OCI-LY3 (cell line): ENCODE data around the gene GRIK5.

ENCODE experiments used
- EZH2phosphoT487 ChIP-seq: fragments of 200-600 bp; shearing (Covaris generic); IDR thresholded peaks from 2 replicates; pipeline ENCODE4 v1.6.1; 2018; ENCODE audit warnings: antibody characterized with exemption, mixed run types, low read depth
- TF ChIP-seq, protein P1 (sequence below): fragments of 200-600, 300-600 bp; sonication (generic); IDR thresholded peaks from 2 replicates; pipeline ENCODE4 v1.5.1; 2014; ENCODE audit warnings: antibody characterized with exemption, low read length, low read depth

DNA sequence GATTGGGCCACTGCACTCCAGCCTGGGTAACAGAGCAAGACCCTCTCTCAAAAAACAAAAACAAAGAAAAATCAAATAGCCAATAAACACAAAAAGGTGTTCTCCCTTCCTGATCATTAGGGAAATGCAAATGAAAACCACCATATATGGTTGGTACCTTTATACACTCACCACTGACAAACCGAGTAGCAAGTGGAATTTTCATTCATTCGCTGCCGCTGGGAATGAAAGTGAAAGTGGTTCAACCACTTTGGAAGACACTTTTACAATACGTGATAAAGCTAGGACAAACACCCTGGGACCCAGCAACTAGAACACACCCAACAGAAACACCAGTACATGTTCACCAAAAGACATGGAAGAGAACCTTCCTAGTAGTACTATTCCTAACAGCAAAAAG is 21.0 kb downstream of the GRIK5 start:
- TF ChIP-seq, protein P1, sequence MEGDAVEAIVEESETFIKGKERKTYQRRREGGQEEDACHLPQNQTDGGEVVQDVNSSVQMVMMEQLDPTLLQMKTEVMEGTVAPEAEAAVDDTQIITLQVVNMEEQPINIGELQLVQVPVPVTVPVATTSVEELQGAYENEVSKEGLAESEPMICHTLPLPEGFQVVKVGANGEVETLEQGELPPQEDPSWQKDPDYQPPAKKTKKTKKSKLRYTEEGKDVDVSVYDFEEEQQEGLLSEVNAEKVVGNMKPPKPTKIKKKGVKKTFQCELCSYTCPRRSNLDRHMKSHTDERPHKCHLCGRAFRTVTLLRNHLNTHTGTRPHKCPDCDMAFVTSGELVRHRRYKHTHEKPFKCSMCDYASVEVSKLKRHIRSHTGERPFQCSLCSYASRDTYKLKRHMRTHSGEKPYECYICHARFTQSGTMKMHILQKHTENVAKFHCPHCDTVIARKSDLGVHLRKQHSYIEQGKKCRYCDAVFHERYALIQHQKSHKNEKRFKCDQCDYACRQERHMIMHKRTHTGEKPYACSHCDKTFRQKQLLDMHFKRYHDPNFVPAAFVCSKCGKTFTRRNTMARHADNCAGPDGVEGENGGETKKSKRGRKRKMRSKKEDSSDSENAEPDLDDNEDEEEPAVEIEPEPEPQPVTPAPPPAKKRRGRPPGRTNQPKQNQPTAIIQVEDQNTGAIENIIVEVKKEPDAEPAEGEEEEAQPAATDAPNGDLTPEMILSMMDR, result no peak
- TF ChIP-seq EZH2phosphoT487, result no peak
